Naive B cell (primary cell): ENCODE data around the gene CEMIP. TPM values are rescaled to one million over a fixed set of nuclear protein-coding genes. Genes with fewer than 3 reads are reported as not detected.

Experiments used
- ATAC-seq, 2 donors: fragments of 150-1000 bp; cut with Tn5 transposase; 2 replicates each; pipeline ENCODE4 v1.10.0; 2021; ENCODE audit warnings: low read depth in 2 of 2, mild to moderate bottlenecking in 2 of 2, moderate library complexity in 2 of 2
- DNase-seq: peaks from one replicate; pipeline ENCODE4 v3.0.0; 2022
- H3K27ac Mint-ChIP-seq, 6 donors: one replicate each; pipeline ENCODE4 v1.8.0; 2020 to 2022; ENCODE audit warnings: mild to moderate bottlenecking in 6 of 6, mixed read lengths in 6 of 6, moderate library complexity in 5 of 6, inconsistent platforms in 2 of 6
- H3K27me3 Mint-ChIP-seq, 3 donors: one replicate each; pipeline ENCODE4 v1.8.0; 2021 to 2022; ENCODE audit warnings: mixed read lengths in 3 of 3, mild to moderate bottlenecking in 1 of 3
- H3K36me3 Mint-ChIP-seq, 2 donors: one replicate each; pipeline ENCODE4 v1.8.0; 2020 to 2022; ENCODE audit warnings: mixed read lengths in 2 of 2, inconsistent platforms in 1 of 2, mild to moderate bottlenecking in 1 of 2
- H3K4me1 Mint-ChIP-seq, 3 donors: one replicate each; pipeline ENCODE4 v1.8.0; 2020 to 2022; ENCODE audit warnings: mixed read lengths in 3 of 3, inconsistent platforms in 1 of 3, mild to moderate bottlenecking in 1 of 3, moderate library complexity in 1 of 3
- H3K4me3 Mint-ChIP-seq, 8 donors: one replicate each; pipeline ENCODE4 v1.8.0; 2020 to 2022; ENCODE audit warnings: mild to moderate bottlenecking in 8 of 8, mixed read lengths in 8 of 8, moderate library complexity in 8 of 8, inconsistent platforms in 2 of 8
- H3K9me3 Mint-ChIP-seq, 7 donors: one replicate each; pipeline ENCODE4 v1.8.0; 2020 to 2022; ENCODE audit warnings: mixed read lengths in 7 of 7, mild to moderate bottlenecking in 5 of 7, inconsistent platforms in 2 of 7, moderate library complexity in 1 of 7
- polyA plus RNA-seq, 6 donors: library from polyadenylated mRNA; unstranded; fragments of 300-500 nt; fragmentation: Illumina TruSeq; gene quantifications; one replicate each; pipeline ENCODE4 v1.2.3, GENCODE V29; 2021; ENCODE audit warnings: low read depth in 6 of 6

The CEMIP gene
- polyA plus RNA-seq, 6 donors from 2014 or later, result 0.03 to 0.12 (median 0.05) TPM; not detected in 3

DNA sequence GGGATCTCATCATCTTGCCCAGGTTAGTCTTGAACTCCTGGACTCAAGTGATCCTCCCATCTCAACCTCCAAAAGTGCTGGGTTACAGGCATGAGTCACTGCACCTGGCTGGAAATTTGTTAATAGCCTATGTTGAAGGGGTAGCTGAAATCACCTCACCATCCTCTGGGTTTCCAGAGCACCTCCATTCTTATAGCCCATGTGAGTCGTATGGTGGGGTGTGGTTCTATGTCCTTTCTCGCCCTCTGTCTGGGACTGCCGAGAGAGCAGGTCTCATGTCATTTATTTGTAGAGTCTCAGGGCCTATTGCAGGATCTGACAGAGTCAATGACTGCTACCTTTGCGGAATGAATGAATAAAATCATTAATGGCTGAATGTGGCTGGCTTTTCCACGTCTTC lies 20.9 kb downstream of the CEMIP start:
- Mint-ChIP-seq H3K36me3 (no peaks in the 10 kb centered on the region), H3K9me3 (peaks cover 0 to 3% (median 0%) of the 10 kb centered on the region in 7 donors), H3K27ac (no peak overlapping the region), H3K27me3 (peaks cover 0 to 12% (median 0%) of the 10 kb centered on the region in 3 donors), H3K4me3 (no peak overlapping the region), H3K4me1 (no peaks in the 10 kb centered on the region)
- DNase-seq (no peak), ATAC-seq (no peak)

GRCh38 chr15:80801891-80802680 lies 22.9 kb downstream of the CEMIP start:
- H3K4me3 Mint-ChIP-seq, result peak overlapping the region in 1 of 8 donors; percentile 29
- DNase-seq (no peak), ATAC-seq (no peak)
- no peak overlapping the region for H3K27ac Mint-ChIP-seq
- H3K36me3 Mint-ChIP-seq, result no peaks in the 10 kb centered on the region
- peaks cover 0 to 1% (median 0%) of the 10 kb centered on the region in 3 donors for H3K27me3 Mint-ChIP-seq
- peaks cover 0 to 3% (median 0%) of the 10 kb centered on the region in 7 donors for H3K9me3 Mint-ChIP-seq
- H3K4me1 Mint-ChIP-seq, result no peaks in the 10 kb centered on the region

DNA sequence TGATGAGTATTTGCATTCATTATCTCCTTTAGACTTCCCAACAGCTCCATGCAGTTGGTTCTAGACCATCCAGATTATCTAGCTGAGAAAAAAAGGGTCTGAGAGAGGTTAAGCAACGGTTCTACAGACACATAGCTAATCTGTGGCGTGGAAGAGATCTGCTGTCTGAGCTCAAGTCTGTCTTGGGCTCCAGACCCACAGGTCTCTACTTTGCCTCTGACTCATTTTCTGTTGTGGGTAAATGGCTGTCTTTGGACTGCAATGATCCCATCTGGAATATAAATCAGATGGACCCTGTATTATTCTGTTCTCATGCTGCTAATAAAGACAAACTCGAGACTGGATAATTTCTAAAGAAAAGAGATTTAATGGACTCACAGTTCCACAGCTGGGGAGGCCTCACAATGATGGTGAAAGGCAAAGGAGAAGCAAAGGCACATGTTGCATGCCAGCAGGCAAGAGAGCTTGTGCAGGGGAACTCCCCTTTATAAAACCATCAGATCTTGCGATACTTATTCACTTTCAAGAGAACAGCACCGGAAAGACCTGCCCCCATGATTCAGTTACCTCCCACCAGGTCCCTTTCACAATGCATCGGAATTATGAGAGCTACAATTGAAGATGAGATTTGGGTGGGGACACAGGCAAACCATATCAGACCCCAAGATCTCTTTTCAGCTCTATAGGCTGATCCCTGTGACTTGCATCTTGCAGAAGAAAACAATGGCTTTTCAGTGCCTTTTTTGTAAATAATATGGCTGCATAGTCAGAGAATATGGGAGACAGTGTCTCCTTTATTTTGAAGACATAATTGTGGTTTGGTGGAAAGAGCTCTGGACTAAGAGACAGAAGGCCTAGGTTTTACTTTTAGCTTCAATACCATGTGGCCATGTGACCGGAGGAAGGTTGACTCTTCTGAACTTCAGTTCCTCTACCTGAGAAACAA lies 24.7 kb downstream of the CEMIP start:
- Mint-ChIP-seq H3K27ac (no peak overlapping the region), H3K27me3 (no peaks in the 10 kb centered on the region), H3K4me3 (no peak overlapping the region), H3K36me3 (no peaks in the 10 kb centered on the region), H3K9me3 (peaks cover 0 to 3% (median 0%) of the 10 kb centered on the region in 7 donors), H3K4me1 (no peaks in the 10 kb centered on the region)
- ATAC-seq (no peak), DNase-seq (no peak)

GRCh38 chr15:80804970-80805495 lies 25.9 kb downstream of the CEMIP start:
- peaks cover 0 to 3% (median 0%) of the 10 kb centered on the region in 7 donors for H3K9me3 Mint-ChIP-seq
- no peaks in the 10 kb centered on the region for H3K4me1 Mint-ChIP-seq
- ATAC-seq, result no peak
- no peaks in the 10 kb centered on the region for H3K27me3 Mint-ChIP-seq
- H3K4me3 Mint-ChIP-seq, result no peak overlapping the region
- no peaks in the 10 kb centered on the region for H3K36me3 Mint-ChIP-seq
- DNase-seq, result no peak
- H3K27ac Mint-ChIP-seq, result no peak overlapping the region

- H3K4me1 Mint-ChIP-seq, result peaks cover 0 to under 1% (median 0%) of the 10 kb centered on the region in 3 donors
- no peak for ATAC-seq
These were observed 32.7 kb downstream of the CEMIP start for GRCh38 chr15:80811781-80812315.

DNA sequence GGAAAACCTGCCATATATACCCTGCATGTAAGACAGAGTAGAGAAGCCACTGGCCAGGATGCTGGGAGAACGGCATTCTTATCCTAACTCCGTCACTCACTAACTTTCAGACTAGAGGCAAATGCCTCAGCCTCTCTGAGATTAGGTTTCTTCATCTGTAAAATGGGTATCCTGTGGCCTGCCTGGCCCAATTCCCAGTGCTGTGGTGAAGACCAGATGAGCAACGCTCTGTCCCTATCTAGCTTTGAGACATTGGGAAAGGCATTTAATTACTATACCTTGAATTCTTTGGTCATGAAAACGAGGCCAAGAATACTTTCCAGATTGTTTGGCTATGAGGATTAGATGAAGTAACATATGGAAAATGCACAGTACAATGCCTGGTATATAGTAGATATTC lies 35.9 kb downstream of the CEMIP start:
- Mint-ChIP-seq H3K36me3 (no peaks in the 10 kb centered on the region), H3K4me1 (peaks cover 0 to 4% (median 0%) of the 10 kb centered on the region in 3 donors), H3K27me3 (peaks cover 0 to 21% (median 10%) of the 10 kb centered on the region in 3 donors), H3K4me3 (no peak overlapping the region), H3K9me3 (no peaks in the 10 kb centered on the region), H3K27ac (no peak overlapping the region)
- ATAC-seq (no peak), DNase-seq (no peak)

More at GRCh38 chr15:80811781-80812315, 32.7 kb downstream of the CEMIP start:
- H3K9me3 Mint-ChIP-seq, result no peaks in the 10 kb centered on the region
- H3K27ac Mint-ChIP-seq, result no peak overlapping the region
- H3K36me3 Mint-ChIP-seq, result no peaks in the 10 kb centered on the region
- H3K27me3 Mint-ChIP-seq, result peaks cover 0 to 16% (median under 1%) of the 10 kb centered on the region in 3 donors
- no peak overlapping the region for H3K4me3 Mint-ChIP-seq
- DNase-seq, result no peak

DNA sequence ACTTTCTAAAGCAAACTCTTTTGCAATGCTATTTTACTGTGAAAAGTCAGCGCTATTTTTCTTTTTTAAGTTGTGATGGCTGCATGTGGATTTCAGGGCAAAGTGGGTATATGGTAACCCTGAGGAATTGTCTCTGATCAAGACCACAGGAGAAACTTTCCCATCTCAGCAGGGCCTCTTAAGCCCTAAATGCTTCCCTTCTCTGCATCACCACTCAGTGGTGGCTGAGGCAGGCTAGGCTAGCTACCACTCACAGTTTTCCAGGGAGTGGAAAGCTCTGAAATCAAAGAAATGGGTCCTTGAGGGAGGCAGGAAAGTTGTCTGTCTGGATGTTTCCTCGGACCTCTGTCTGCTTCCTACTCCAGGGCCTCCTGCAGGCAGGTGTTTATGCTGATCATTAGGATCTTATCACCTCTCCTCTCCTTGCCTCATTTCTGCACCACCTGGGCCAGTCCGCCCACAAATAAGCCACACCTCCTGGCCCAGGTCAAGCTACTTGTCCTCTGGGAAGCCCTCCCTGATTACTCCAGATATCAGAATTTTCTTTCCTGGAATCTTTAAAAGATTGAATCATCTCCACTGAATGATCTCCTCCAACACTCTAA lies 37.0 kb downstream of the CEMIP start:
- H3K27ac Mint-ChIP-seq, result peak overlapping the region in 1 of 6 donors; percentile 67
- H3K27me3 Mint-ChIP-seq, result peaks cover 0 to 18% (median 10%) of the 10 kb centered on the region in 3 donors
- no peak overlapping the region for H3K4me3 Mint-ChIP-seq
- H3K4me1 Mint-ChIP-seq, result peaks cover 0 to 4% (median 0%) of the 10 kb centered on the region in 3 donors
- H3K9me3 Mint-ChIP-seq, result peaks cover 0 to 2% (median 0%) of the 10 kb centered on the region in 7 donors
- ATAC-seq, result no peak
- no peak for DNase-seq
- H3K36me3 Mint-ChIP-seq, result peaks cover 0 to 3% of the 10 kb centered on the region in 2 donors

GRCh38 chr15:80816936-80817335 lies 37.8 kb downstream of the CEMIP start:
- Mint-ChIP-seq H3K27me3 (peaks cover 0 to 22% (median 10%) of the 10 kb centered on the region in 3 donors), H3K9me3 (peaks cover 0 to 5% (median 0%) of the 10 kb centered on the region in 7 donors), H3K27ac (no peak overlapping the region), H3K36me3 (peaks cover 0 to 4% of the 10 kb centered on the region in 2 donors), H3K4me3 (no peak overlapping the region), H3K4me1 (peaks cover 0 to 4% (median under 1%) of the 10 kb centered on the region in 3 donors)
- no peak for DNase-seq
- ATAC-seq, result no peak

GRCh38 chr15:80817901-80818300 lies 38.7 kb downstream of the CEMIP start:
- Mint-ChIP-seq H3K27me3 (peaks cover 0 to 22% (median 10%) of the 10 kb centered on the region in 3 donors), H3K36me3 (peaks cover 0 to 4% of the 10 kb centered on the region in 2 donors), H3K9me3 (peaks cover 0 to 5% (median 0%) of the 10 kb centered on the region in 7 donors), H3K27ac (no peak overlapping the region), H3K4me3 (peak overlapping the region in 1 of 8 donors; percentile 27), H3K4me1 (peaks cover 4 to 10% (median 7%) of the 10 kb centered on the region in 3 donors)
- DNase-seq (no peak), ATAC-seq (no peak)

- Mint-ChIP-seq H3K36me3 (peaks cover 0 to 4% of the 10 kb centered on the region in 2 donors), H3K27ac (no peak overlapping the region), H3K4me1 (peaks cover 15 to 21% (median 18%) of the 10 kb centered on the region in 3 donors), H3K4me3 (no peak overlapping the region), H3K27me3 (peaks cover 0 to 22% (median 10%) of the 10 kb centered on the region in 3 donors), H3K9me3 (peaks cover 0 to 5% (median 0%) of the 10 kb centered on the region in 7 donors)
- ATAC-seq (no peak), DNase-seq (no peak)
These were observed 39.8 kb downstream of the CEMIP start for GRCh38 chr15:80819001-80819400.

DNA sequence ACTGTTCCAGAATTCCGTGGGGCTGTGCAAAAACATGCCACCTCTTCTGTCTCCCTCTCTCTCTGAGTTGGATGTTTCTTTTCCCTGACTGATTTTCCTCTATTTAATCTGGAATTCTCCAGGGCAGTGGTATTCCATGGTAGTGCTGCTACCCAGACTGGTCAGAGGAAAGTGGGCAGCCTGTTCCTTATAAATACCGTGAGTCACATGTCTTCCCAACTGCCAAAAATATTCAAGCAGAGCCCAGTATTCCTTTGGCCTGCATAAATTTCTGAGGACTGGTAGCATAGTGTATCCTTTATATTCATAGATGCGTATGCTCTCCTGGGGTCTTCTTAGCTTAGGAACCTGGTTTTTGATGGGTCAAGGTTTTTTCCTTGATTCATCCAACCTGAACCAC lies 40.9 kb downstream of the CEMIP start:
- peaks cover 18 to 31% (median 20%) of the 10 kb centered on the region in 3 donors for H3K4me1 Mint-ChIP-seq
- DNase-seq, result no peak
- H3K27me3 Mint-ChIP-seq, result peaks cover 0 to 22% (median 10%) of the 10 kb centered on the region in 3 donors
- peak overlapping the region in 1 of 6 donors; percentile 19 for H3K27ac Mint-ChIP-seq
- no peak for ATAC-seq
- H3K36me3 Mint-ChIP-seq, result peaks cover 0 to 4% of the 10 kb centered on the region in 2 donors
- H3K9me3 Mint-ChIP-seq, result peaks cover 0 to 5% (median 0%) of the 10 kb centered on the region in 7 donors
- H3K4me3 Mint-ChIP-seq, result no peak overlapping the region

DNA sequence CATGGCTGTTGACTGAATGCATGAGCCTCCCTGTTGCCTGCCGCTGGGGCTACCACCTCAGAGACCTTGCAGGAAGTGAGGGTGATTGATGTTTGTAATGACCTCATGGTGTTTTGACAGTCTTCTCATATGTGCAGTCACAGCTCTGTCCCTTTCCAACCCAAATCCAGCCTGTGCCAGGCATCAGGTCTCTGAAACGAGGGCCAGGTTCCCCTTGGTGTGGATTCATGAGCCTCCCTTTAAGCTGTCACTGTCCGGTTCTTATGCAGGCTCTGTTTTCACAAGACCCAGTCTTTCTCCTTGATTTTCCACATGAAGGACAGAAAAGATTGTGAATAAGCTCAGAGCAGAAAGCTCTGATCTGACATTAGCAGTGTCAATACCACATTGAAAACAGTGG lies 43.1 kb downstream of the CEMIP start:
- no peak overlapping the region for H3K4me3 Mint-ChIP-seq
- DNase-seq, result no peak
- peaks cover 14 to 31% (median 20%) of the 10 kb centered on the region in 3 donors for H3K4me1 Mint-ChIP-seq
- H3K9me3 Mint-ChIP-seq, result peaks cover 0 to 5% (median 0%) of the 10 kb centered on the region in 7 donors
- peak overlapping the region in 1 of 6 donors; percentile 61 for H3K27ac Mint-ChIP-seq
- H3K27me3 Mint-ChIP-seq, result peaks cover 0 to 10% (median 6%) of the 10 kb centered on the region in 3 donors
- H3K36me3 Mint-ChIP-seq, result peaks cover 0 to 4% of the 10 kb centered on the region in 2 donors
- ATAC-seq, result no peak
